GM12878 (cell line): ENCODE results near the gene PLEKHJ1. TPM values are rescaled to one million over a fixed set of nuclear protein-coding genes. Genes with fewer than 3 reads are reported as not detected.

ENCODE experiments used
- ATAC-seq: fragments of 200-7000 bp; cut with Tn5 transposase; 3 replicates; pipeline ENCODE4 v1.9.1; 2020; ENCODE audit warnings: mild to moderate bottlenecking, moderate library complexity
- BruUV-seq: library from RNA; stranded (reverse); fragments of 400-500 nt; replicated peaks from 2 replicates; lab custom pipeline; 2021; lab: Mats Ljungman, UMichigan
- CTCF ChIA-PET: fragments of 300-600 bp; sonication (Branson Sonifier 250); formaldehyde crosslinking; extraction: SDS; loops from one replicate; lab custom pipeline; 2021; ENCODE audit warnings: inconsistent platforms; lab: Yijun Ruan, JAX
- POLR2A ChIA-PET: fragments of 350-600 bp; formaldehyde crosslinking; extraction: SDS; loops from one replicate; lab custom pipeline; 2021; ENCODE audit warnings: inconsistent platforms; lab: Charles Lee
- RAD21 ChIA-PET: fragments of 300-600 bp; sonication (Branson Sonifier 250); formaldehyde crosslinking; loops from one replicate; lab custom pipeline; 2023; ENCODE audit warnings: antibody characterized with exemption; ENCODE audit not compliant: unreplicated experiment; lab: Charles Lee
- SMC1A ChIA-PET: fragments of 300-600 bp; sonication (Branson Sonifier 250); formaldehyde crosslinking; loops from one replicate; lab custom pipeline; 2023; ENCODE audit not compliant: unreplicated experiment, uncharacterized antibody; lab: Charles Lee
- DNase-seq: peaks from one replicate; pipeline ENCODE4 v3.0.0-alpha.2; 2011; ENCODE audit warnings: low read depth, low spot score
- FAIRE-seq: peaks from 3 replicates; lab custom pipeline; 2011; peaks lifted over from hg19 to GRCh38; lab: Jason Lieb, UNC
- H2AFZ ChIP-seq: 2 replicates; pipeline ENCODE4 v1.6.0; 2011; ENCODE audit warnings: low read depth, low read length, control low read depth; ENCODE audit not compliant: control insufficient read depth
- H3K27ac ChIP-seq: 2 replicates; pipeline ENCODE4 v1.5.1; 2011; ENCODE audit warnings: control low read depth; ENCODE audit not compliant: control insufficient read depth, insufficient read depth
- H3K27me3 ChIP-seq, 2 experiments: replicated peaks in 1 of 2; 2 replicates each; pipeline versions ENCODE4 v1.6.0 to v1.6.1; 2011; ENCODE audit warnings: low read length in 1 of 2; ENCODE audit not compliant: control insufficient read depth in 2 of 2, insufficient read depth in 2 of 2
- H3K36me3 ChIP-seq, 2 experiments: 2 replicates each; pipeline ENCODE4 v1.5.1; 2011; ENCODE audit warnings: low read length in 1 of 2; ENCODE audit not compliant: control insufficient read depth in 2 of 2, insufficient read depth in 2 of 2
- H3K4me1 ChIP-seq: 2 replicates; pipeline ENCODE4 v1.6.1; 2011; ENCODE audit warnings: mild to moderate bottlenecking, low read length, moderate library complexity, mixed read lengths; ENCODE audit not compliant: control insufficient read depth, insufficient read depth
- H3K4me2 ChIP-seq: 2 replicates; pipeline ENCODE4 v1.6.0; 2011; ENCODE audit warnings: control low read depth; ENCODE audit not compliant: control insufficient read depth, insufficient read depth
- H3K4me3 ChIP-seq: fragments of 200-600 bp; sonication (generic); 2 replicates; pipeline ENCODE4 v1.5.1; 2016
- H3K79me2 ChIP-seq: 2 replicates; pipeline ENCODE4 v1.6.0; 2011; ENCODE audit warnings: low read length; ENCODE audit not compliant: control insufficient read depth, insufficient read depth
- H3K9ac ChIP-seq: 2 replicates; pipeline ENCODE4 v1.8.0; 2011; ENCODE audit warnings: low read length, control low read depth, mixed read lengths; ENCODE audit not compliant: control insufficient read depth, insufficient read depth
- H3K9me3 ChIP-seq: replicated peaks from 3 replicates; pipeline ENCODE4 v1.5.1; 2011; ENCODE audit warnings: mild to moderate bottlenecking, low read length; ENCODE audit not compliant: control insufficient read depth, insufficient read depth
- H4K20me1 ChIP-seq: 2 replicates; pipeline ENCODE4 v1.6.0; 2011; ENCODE audit not compliant: control insufficient read depth, insufficient read depth
- ELK1 ChIP-seq: IDR thresholded peaks from 2 replicates; pipeline ENCODE4 v1.6.1; 2012; ENCODE audit warnings: low read depth, low read length, improper control_type of control experiment
- GABPA ChIP-seq: IDR thresholded peaks from 2 replicates; pipeline ENCODE4 v1.6.1; 2014; ENCODE audit warnings: antibody characterized with exemption, low read depth, mild to moderate bottlenecking, inconsistent platforms
- HDAC2 ChIP-seq: fragments of 200-600 bp; sonication (generic); IDR thresholded peaks from 2 replicates; pipeline ENCODE4 v1.6.1; 2017
- MYC ChIP-seq: IDR thresholded peaks from 2 replicates; pipeline ENCODE4 v1.6.1; 2011; ENCODE audit warnings: mild to moderate bottlenecking, low read length, moderate library complexity, inconsistent platforms; ENCODE audit not compliant: insufficient read depth, insufficient replicate concordance, insufficient read length, severe bottlenecking
- NFXL1 ChIP-seq: fragments of 450-650 bp; IDR thresholded peaks from 2 replicates; pipeline ENCODE4 v1.6.1; 2017; ENCODE audit warnings: antibody characterized with exemption, mild to moderate bottlenecking, borderline replicate concordance
- POLR2A ChIP-seq: IDR thresholded peaks from 2 replicates; pipeline ENCODE4 v1.6.1; 2011; ENCODE audit warnings: low read depth, mild to moderate bottlenecking, low read length
- WGBS: methylation state at CpG from one replicate; pipeline ENCODE4 v1.1.6; 2016; ENCODE audit warnings: low lambda C conversion rate; ENCODE audit not compliant: insufficient replicate concordance, insufficient coverage; ENCODE audit errors: missing lambda C conversion rate; 5-methylcytosine and 5-hydroxymethylcytosine counted together
- in situ Hi-C: fragments of 300-500 bp; cut with MboI; formaldehyde crosslinking; loops from 9 replicates; pipeline ENCODE4 v1.14.3; 2018; ENCODE audit warnings: mixed read lengths
- intact Hi-C: fragments of 100-400 bp; cut with micrococcal nuclease; formaldehyde crosslinking; loops from one replicate; pipeline ENCODE4 v1.14.2; 2022; ENCODE audit not compliant: unreplicated experiment
- polyA plus RNA-seq, 11 experiments: library from polyadenylated mRNA; depleted of rRNA in 4 of 11; unstranded in 6 of 11; stranded (reverse) in 5 of 11; fragments of >200 nt; fragmentation: Nextera tagmentation in 4 of 11; fragmentation: Illumina TruSeq in 1 of 11; extraction: Ambion mirVana in 4 of 11; extraction: Trizol in 1 of 11; gene quantifications; 1 replicate in 1 of 11; 2 replicates in 10 of 11; pipeline versions ENCODE4 v1.2.1 to v1.2.3, GENCODE V29; 2011 to 2016; ENCODE audit warnings: inconsistent platforms in 2 of 11, missing spikeins in 2 of 11, low read depth in 1 of 11
- total RNA-seq, 4 experiments: library from RNA; depleted of rRNA in 3 of 4; stranded (reverse); fragments of >200 nt in 3 of 4; fragmentation: Illumina TruSeq in 1 of 4; extraction: Trizol in 1 of 4; gene quantifications; 2 replicates each; pipeline versions ENCODE4 v1.2.1 to v1.2.3, GENCODE V29; 2013 to 2021
- TF ChIP-seq, protein P1 (sequence below): IDR thresholded peaks from 2 replicates; pipeline ENCODE4 v1.6.1; 2011; ENCODE audit warnings: mild to moderate bottlenecking, low read depth, low read length, moderate library complexity; ENCODE audit not compliant: insufficient replicate concordance

Gene PLEKHJ1
- total and polyA plus RNA-seq, 10 of the 15 experiments (the other 5 are each of a cell fraction or from before 2014, with no cell fraction given) = 1.3 to 133 (median 75.0) TPM

GRCh38 chr19:2195361-2195760, 40.8 kb downstream of the PLEKHJ1 start:
- no peaks in the 10 kb centered on the region for H3K4me1 ChIP-seq
- H3K4me2 ChIP-seq = no peak overlapping the region
- H3K9me3 ChIP-seq = no peaks in the 10 kb centered on the region
- H3K4me3 ChIP-seq = no peak overlapping the region
- no peaks in the 10 kb centered on the region for H3K27me3 ChIP-seq
- 0 out of 2 replicates have a peak, but pooled peaks cover 2% of the 10 kb centered on the region for H4K20me1 ChIP-seq
- WGBS = 90% methylated on average over 13 of the region's 13 CpGs
- BruUV-seq = no TSS peak
- H3K27ac ChIP-seq = no peak overlapping the region
- peaks cover 11 to 64% of the 10 kb centered on the region in 2 experiments; a peak in 3 of 4 replicates for H3K36me3 ChIP-seq
- ATAC-seq = no peak
- TF ChIP-seq MYC (no peak), HDAC2 (no peak), POLR2A (peak; percentile 47), GABPA (no peak), ELK1 (no peak), NFXL1 (no peak)
- TF ChIP-seq, protein P1, sequence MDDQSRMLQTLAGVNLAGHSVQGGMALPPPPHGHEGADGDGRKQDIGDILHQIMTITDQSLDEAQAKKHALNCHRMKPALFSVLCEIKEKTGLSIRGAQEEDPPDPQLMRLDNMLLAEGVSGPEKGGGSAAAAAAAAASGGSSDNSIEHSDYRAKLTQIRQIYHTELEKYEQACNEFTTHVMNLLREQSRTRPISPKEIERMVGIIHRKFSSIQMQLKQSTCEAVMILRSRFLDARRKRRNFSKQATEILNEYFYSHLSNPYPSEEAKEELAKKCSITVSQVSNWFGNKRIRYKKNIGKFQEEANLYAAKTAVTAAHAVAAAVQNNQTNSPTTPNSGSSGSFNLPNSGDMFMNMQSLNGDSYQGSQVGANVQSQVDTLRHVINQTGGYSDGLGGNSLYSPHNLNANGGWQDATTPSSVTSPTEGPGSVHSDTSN = no peak
- TF ChIP-seq, all 136 proteins: peak for 1
- DNase-seq = no peak
- H2AFZ ChIP-seq = no peak overlapping the region
- FAIRE-seq = no peak
- peaks cover 5% of the 10 kb centered on the region; the same call in 1 of the 2 replicates for H3K79me2 ChIP-seq
- intact Hi-C loops (no loop called here), in situ Hi-C loops (no loop called here)
- RAD21 ChIA-PET = no interaction called here
- CTCF ChIA-PET = no interaction called here
- SMC1A ChIA-PET = no interaction called here
- POLR2A ChIA-PET = no interaction called here
- no peak overlapping the region for H3K9ac ChIP-seq
